Activated T-helper 17 cell treated with anti-CD3 and anti-CD28 coated beads, Interleukin-2, amount 50 U/mL, for 72 hours (primary cell): ENCODE results near the gene IQGAP2. TPM values are rescaled to one million over a fixed set of nuclear protein-coding genes. Genes with fewer than 3 reads are reported as not detected.
"Not testable (repeated sequence)": the region's sequence is repeated elsewhere in the genome, so short reads cannot be mapped to it uniquely, and the experiment has no call there.

ENCODE experiments used
- ATAC-seq: fragments of 150-1000 bp; cut with Tn5 transposase; replicated peaks from 2 replicates; pipeline ENCODE4 v1.10.0; 2021; ENCODE audit warnings: mild to moderate bottlenecking, moderate library complexity
- H3K27ac Mint-ChIP-seq: one replicate; pipeline ENCODE4 v1.8.0; 2022; ENCODE audit warnings: mixed read lengths
- H3K27me3 Mint-ChIP-seq: one replicate; pipeline ENCODE4 v1.8.0; 2022; ENCODE audit warnings: mixed read lengths
- H3K36me3 Mint-ChIP-seq: one replicate; pipeline ENCODE4 v1.8.0; 2022; ENCODE audit warnings: low read depth, mild to moderate bottlenecking, mixed read lengths
- H3K4me1 Mint-ChIP-seq: one replicate; pipeline ENCODE4 v1.8.0; 2022; ENCODE audit warnings: mixed read lengths
- H3K4me3 Mint-ChIP-seq: one replicate; pipeline ENCODE4 v1.8.0; 2022; ENCODE audit warnings: mild to moderate bottlenecking, mixed read lengths
- H3K9me3 Mint-ChIP-seq: one replicate; pipeline ENCODE4 v1.8.0; 2022; ENCODE audit warnings: mixed read lengths
- total RNA-seq, 2 donors: library from RNA; stranded (reverse); gene quantifications; one replicate each; pipeline ENCODE4 v1.2.3, GENCODE V29; 2022

The IQGAP2 gene
- total RNA-seq, 2 donors from 2014 or later = 83.2 to 92.1 TPM

DNA sequence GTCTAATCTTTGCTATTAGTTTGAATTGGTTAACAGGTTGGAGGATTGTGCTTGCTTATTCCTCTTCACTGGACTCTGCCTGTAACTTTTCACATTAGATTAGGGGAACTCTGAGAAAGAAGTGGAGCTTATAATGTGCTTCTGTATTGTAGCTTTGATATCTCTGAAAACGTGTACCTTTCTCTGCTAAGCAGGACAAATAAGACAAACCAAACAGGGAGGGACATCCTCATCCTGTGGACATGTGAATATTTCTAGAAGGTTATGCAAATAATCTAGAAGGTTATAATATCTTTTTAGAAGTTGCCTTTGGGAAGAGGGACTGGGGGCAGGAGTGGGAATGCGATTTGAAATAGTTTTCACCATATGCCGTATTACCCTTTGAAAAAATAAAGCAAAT, 11.7 kb downstream of the IQGAP2 start:
- H3K9me3 Mint-ChIP-seq = no peaks in the 10 kb centered on the region
- H3K4me3 Mint-ChIP-seq = peak overlapping the region; percentile 44
- peaks cover 38% of the 10 kb centered on the region for H3K36me3 Mint-ChIP-seq
- peak overlapping the region; percentile 71 for H3K27ac Mint-ChIP-seq
- peaks cover 44% of the 10 kb centered on the region for H3K4me1 Mint-ChIP-seq
- ATAC-seq = no peak
- H3K27me3 Mint-ChIP-seq = no peaks in the 10 kb centered on the region

DNA sequence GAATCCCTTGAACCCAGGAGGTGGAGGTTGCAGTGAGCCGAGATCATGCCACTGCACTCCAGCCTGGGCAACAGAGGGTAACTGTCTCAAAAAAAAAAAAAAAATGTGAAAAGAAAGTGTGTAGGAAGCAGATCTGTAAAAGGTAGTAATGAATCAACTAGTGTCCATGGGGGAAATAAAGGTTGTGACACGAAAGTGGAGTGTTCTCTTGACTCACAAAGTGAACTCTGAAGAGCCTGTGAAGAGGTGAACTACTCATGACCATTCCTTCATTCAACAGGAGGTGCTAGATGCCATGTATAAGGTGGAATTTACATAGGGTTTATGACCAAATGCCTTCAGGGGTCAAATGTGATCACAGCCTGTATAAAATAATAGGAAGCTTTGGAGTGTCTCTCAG, 12.8 kb downstream of the IQGAP2 start:
- Mint-ChIP-seq H3K27ac (peak overlapping the region; percentile 71), H3K27me3 (no peaks in the 10 kb centered on the region), H3K4me1 (peaks cover 37% of the 10 kb centered on the region), H3K36me3 (peaks cover 39% of the 10 kb centered on the region), H3K4me3 (peak overlapping the region; percentile 44), H3K9me3 (no peaks in the 10 kb centered on the region)
- ATAC-seq = peak; percentile 99

DNA sequence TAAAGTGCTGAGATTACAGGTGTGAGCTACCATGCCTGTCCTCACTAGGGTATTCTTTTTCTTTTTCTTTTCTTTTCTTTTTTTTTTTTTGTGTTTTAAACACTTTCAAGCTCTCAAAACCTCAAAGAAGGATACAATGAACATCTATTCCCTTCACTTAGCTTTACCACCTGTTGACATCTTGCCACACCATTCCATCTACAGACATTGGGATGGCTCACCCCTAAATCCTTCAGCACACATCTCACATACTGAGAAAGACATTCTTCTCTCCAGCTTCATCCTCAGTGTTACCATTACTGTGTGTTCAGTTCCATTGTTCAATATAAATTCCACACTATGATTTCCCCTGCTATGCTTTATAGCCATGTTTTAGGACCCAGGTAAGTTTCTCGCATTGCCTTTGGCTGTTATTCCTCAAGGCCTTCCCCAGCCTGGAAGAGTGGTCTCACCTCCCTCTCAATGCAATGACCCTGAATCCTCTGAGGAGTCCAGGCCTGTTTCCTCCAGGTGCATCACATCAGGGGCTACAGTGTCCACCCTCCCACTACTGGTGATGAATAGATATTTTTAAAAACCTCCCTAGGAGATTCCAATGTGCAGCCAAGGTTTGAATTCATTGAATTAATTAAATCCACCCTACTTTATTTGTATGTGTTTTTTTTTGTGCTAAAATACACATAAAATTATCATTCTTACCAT, 16.7 kb downstream of the IQGAP2 start:
- no peak for ATAC-seq
- H3K36me3 Mint-ChIP-seq = peaks cover 24% of the 10 kb centered on the region
- no peaks in the 10 kb centered on the region for H3K9me3 Mint-ChIP-seq
- no peak overlapping the region for H3K27ac Mint-ChIP-seq
- H3K27me3 Mint-ChIP-seq = no peaks in the 10 kb centered on the region
- H3K4me1 Mint-ChIP-seq = peaks cover 36% of the 10 kb centered on the region
- H3K4me3 Mint-ChIP-seq = no peak overlapping the region

DNA sequence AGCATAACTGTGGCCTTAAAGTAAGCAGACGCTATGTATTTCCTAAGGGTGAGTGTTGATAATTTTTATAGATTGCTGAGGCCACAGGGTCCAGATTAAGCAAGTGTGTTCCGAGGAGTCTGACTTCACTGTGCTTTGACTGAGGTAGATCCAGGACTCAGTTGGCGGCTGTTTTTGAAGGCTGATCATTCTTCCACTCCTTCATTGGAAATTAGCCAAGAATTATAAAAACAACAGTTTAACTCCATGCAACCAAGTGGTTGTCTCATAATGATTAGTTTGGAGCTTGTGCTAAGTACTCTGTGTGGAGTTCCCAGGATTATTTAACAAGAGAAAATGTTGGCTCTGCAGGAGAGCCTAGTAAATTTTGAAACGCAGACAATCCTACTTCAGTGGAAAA, 19.1 kb downstream of the IQGAP2 start:
- no peak for ATAC-seq
- H3K4me1 Mint-ChIP-seq = peaks cover 34% of the 10 kb centered on the region

DNA sequence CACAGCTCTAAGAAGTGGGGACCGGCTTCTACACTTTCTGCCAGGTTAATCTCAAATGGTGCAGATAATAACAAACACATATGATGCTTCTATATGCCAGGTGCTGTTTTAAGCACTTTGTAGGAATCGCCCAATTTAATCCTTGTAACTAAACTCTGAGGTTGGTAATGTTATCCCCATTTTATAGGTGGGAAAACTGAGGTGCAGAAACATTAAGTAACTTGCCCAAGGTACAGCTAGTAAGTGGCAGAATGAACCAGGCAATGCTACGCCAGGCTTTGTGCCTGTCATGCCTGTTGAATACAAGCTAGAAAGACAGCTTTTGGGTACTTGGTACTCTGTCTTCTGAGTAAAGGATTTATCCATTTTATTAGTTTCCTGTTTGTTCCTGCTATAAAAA, 19.7 kb downstream of the IQGAP2 start:
- Mint-ChIP-seq H3K4me3 (no peak overlapping the region), H3K27ac (no peak overlapping the region), H3K27me3 (no peaks in the 10 kb centered on the region), H3K4me1 (peaks cover 39% of the 10 kb centered on the region), H3K9me3 (no peaks in the 10 kb centered on the region), H3K36me3 (peaks cover 30% of the 10 kb centered on the region)
- ATAC-seq = no peak

More for the DNA sequence above, 19.1 kb downstream of the IQGAP2 start:
- Mint-ChIP-seq H3K36me3 (peaks cover 25% of the 10 kb centered on the region), H3K4me3 (no peak overlapping the region), H3K27me3 (no peaks in the 10 kb centered on the region), H3K27ac (no peak overlapping the region), H3K9me3 (no peaks in the 10 kb centered on the region)

DNA sequence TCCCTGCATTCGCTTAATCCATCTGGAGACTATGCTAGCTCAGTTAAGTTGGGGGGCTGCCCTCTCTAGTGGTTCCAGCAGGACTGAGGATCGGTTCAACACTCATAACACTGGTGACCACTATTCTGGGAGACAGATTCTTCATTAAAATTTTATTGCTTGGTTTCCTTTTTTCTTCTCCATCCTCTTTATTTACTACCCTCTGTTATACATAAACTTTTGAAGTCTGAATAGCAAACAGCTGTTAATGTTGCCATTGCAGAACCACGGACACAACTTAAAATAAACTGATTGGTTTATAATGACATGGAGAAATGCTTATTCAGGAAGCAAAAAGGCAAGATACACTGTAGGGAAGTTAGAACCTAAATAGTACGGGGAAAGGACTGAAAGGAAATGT, 22.1 kb downstream of the IQGAP2 start:
- Mint-ChIP-seq H3K27ac (peak overlapping the region; percentile 4), H3K4me3 (no peak overlapping the region), H3K9me3 (no peaks in the 10 kb centered on the region), H3K4me1 (peaks cover 41% of the 10 kb centered on the region), H3K27me3 (no peaks in the 10 kb centered on the region), H3K36me3 (peaks cover 40% of the 10 kb centered on the region)
- ATAC-seq = no peak

DNA sequence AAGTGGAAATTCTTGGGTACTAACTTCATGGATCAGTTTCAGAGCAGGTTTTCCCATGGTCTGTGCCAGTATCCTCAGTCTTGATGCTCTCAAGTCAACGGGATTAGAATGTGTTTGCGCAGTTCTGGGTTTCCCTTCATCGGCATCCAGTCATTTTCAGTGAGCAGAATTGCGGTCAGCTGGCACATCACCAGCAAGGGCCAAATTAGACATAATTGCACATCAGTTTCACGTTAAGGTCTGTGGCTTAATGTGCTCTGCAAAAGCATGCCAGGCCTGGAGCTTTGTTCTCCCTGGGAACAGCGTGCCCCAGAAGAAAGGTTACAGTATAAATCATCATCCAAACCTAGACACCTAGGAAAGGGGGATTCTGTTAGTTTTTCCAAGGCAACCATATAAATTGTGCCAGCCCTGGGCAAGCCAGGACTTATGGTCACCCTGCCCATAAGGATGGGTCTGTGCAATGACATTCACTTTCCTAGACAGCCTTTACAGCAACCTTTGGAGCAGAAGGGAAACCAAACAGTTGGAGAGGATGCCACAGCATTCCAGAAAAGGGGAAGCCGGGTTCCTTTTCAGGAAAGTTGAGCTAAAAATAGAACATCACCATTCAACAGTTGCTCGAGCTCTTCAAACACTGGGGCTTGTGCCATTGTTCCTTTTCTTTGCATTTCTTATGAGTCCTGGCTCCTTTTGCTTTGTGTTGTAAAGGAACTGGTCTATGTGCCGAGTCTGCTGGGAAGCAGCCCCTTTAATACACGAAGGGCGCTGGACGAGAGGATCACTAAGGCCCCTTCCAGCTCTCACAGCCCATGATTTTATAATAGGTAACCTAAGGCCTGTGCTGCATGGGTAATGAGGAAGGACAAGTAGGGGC, 23.1 kb downstream of the IQGAP2 start:
- no peaks in the 10 kb centered on the region for H3K27me3 Mint-ChIP-seq
- H3K36me3 Mint-ChIP-seq = peaks cover 32% of the 10 kb centered on the region
- ATAC-seq = no peak
- peak overlapping the region; percentile 49 for H3K27ac Mint-ChIP-seq
- H3K4me1 Mint-ChIP-seq = peaks cover 37% of the 10 kb centered on the region
- no peaks in the 10 kb centered on the region for H3K9me3 Mint-ChIP-seq
- H3K4me3 Mint-ChIP-seq = no peak overlapping the region

DNA sequence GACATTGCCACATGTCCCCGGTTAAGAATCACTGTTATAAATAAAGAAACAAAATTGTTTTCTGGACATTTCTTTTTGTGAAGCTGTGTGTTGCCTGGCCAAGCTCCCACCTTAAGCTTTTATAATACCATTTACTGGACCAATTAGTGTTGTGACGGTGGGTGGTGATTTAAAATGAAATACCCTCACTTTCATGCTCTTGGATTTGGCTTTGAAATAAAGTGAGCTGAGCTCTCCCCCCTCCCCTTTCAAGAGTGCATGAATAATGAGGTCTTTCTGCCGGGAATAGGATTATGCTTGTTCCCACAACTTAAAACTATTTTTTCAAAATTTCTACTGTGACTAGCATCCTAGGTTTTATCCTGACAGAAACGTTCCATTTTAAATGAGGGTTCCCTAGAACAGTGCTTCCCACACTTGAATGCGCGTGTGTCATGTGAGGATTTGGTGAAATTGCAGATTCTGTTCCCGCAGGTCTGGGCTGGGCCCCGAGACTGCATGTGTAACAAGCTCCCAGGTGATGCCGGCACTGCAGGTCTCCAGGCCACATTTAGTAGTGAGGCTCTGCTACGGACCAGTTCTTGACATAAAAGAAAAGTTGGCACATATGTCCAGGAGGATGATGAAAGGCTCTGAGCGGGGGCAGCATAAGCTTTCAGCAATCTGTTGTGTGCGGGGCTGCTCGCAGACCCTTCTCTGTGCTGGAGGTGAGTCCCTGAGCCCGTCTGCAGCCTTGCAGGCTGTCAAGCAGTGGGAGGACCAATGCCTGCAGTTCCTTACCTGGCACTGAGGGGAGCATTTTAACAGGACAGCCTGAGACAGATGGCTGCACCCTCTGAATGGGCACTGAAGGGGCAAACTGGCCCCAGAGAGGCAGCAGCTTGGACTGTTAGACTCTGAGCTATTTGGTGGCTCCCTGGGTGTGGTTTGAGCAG, 24.4 kb downstream of the IQGAP2 start:
- Mint-ChIP-seq H3K27me3 (no peaks in the 10 kb centered on the region), H3K4me1 (peaks cover 31% of the 10 kb centered on the region), H3K4me3 (no peak overlapping the region), H3K36me3 (peaks cover 26% of the 10 kb centered on the region), H3K9me3 (no peaks in the 10 kb centered on the region), H3K27ac (peak overlapping the region; percentile 49)
- peak; percentile 6 for ATAC-seq

DNA sequence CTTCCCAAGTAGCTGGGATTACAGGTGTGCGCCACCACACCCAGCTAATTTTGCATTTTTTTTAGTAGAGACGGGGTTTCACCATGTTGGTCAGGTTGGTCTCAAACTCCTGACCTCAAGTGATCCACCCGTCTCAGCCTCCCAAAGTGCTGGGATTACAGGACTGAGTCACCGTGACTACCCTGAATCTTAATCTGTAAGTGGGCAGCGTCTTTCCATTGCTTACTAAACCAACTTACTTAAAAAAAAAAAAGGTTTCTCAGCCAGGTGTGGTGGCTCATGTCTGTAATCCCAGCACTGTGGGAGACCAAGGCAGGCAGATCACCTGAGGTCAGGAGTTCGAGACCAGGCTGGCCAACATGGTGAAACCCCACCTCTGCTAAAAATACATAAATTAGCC, 25.5 kb downstream of the IQGAP2 start:
- not testable (repeated sequence) for H3K9me3 Mint-ChIP-seq, H3K27me3 Mint-ChIP-seq, H3K4me3 Mint-ChIP-seq
- Mint-ChIP-seq H3K4me1 (peaks cover 33% of the 10 kb centered on the region), H3K36me3 (peaks cover 24% of the 10 kb centered on the region), H3K27ac (peak overlapping the region; percentile 38)
- ATAC-seq = peak; percentile 79

DNA sequence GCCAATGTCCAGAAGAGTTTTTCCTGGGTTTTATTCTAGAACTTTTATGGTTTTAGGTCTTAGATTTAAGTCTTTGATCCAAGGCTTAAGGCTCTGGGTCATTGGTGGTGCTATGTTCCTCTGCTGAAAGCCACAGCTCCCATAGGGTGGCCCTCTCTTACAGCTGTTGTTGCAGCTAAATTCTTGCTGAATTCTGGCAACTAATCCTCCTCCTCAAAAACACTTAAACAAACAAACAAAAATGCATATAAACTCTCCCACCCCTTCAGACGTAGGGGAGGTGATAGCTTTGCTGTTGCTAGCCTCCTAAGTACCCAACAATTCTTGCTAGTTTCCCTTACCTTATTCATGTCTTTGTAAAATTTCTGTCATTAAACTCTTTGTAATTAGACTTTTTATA, 30.2 kb downstream of the IQGAP2 start:
- peaks cover 4% of the 10 kb centered on the region for H3K9me3 Mint-ChIP-seq
- H3K27me3 Mint-ChIP-seq = no peaks in the 10 kb centered on the region
- H3K4me3 Mint-ChIP-seq = no peak overlapping the region
- no peak for ATAC-seq
- H3K36me3 Mint-ChIP-seq = peaks cover 5% of the 10 kb centered on the region
- peaks cover 20% of the 10 kb centered on the region for H3K4me1 Mint-ChIP-seq
- no peak overlapping the region for H3K27ac Mint-ChIP-seq

DNA sequence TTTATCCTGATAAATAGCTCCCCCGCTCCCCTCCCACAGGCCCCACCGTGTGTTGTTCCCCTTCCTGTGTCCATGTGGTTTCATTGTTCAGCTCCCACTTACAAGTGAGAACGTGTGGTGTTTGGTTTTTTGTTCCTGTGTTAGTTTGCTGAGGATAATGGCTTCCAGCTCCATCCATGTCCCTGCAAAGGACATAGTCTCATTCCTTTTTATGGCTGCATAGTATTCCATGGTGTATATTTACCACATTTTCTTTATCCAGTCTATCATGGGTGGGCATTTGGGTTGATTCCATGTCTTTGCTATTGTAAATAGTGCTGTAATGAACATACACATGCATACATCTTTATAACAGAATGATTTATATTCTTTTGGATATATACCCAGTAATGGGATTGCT, 34.4 kb downstream of the IQGAP2 start:
- not testable (repeated sequence) for ATAC-seq
- peaks cover 35% of the 10 kb centered on the region for H3K4me1 Mint-ChIP-seq

DNA sequence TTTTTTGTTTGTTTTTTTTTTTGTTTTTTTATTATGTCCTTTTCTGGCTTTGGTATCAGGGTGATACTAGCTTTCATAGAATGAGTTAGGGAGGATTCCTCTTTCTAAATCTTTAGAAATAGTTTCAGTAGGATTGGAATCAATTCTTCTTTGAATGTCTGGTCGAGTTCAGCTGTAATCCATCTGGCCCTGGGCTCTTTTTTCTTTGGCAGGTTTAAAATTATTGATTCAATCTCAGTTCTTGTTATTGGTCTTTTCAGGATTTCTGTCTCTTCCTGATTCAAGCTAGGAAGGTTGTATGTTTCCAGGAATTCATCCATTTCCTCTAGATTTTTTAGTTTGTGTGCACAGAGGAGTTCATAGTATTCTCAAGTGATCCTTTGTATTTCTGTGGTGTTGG, 34.9 kb downstream of the IQGAP2 start:
- Mint-ChIP-seq H3K36me3 (peaks cover 16% of the 10 kb centered on the region), H3K27ac (no peak overlapping the region)

More for the DNA sequence above, 34.4 kb downstream of the IQGAP2 start:
- H3K9me3 Mint-ChIP-seq, H3K27ac Mint-ChIP-seq, H3K4me3 Mint-ChIP-seq, H3K27me3 Mint-ChIP-seq: not testable (repeated sequence)
- H3K36me3 Mint-ChIP-seq = peaks cover 16% of the 10 kb centered on the region

DNA sequence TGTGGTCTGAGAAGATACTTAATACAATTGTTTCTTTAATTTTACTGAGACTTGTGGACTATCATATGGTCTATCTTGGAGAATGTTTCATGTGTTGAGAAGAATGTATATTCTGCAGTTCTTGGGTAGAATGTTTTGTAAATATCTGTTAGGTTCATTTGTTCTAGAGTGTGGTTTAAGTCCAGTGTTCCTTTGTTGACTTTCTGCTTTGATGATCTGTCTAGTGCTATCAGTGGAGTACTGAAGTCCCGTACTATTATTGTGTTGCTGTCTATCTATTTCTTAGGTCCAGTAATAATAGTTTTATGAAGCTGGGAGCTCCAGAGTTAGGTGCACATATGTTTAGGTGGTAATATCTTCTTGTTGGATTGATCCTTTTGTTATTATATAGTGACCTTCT, 36.1 kb downstream of the IQGAP2 start:
- no peak for ATAC-seq
- Mint-ChIP-seq H3K4me1 (peaks cover 29% of the 10 kb centered on the region), H3K9me3 (peaks cover 4% of the 10 kb centered on the region), H3K36me3 (peaks cover 16% of the 10 kb centered on the region), H3K27ac (no peak overlapping the region), H3K27me3 (no peaks in the 10 kb centered on the region), H3K4me3 (no peak overlapping the region)

More for the DNA sequence above, 34.9 kb downstream of the IQGAP2 start:
- Mint-ChIP-seq H3K9me3 (peaks cover 4% of the 10 kb centered on the region), H3K4me1 (peaks cover 32% of the 10 kb centered on the region), H3K4me3 (no peak overlapping the region), H3K27me3 (no peaks in the 10 kb centered on the region)
- no peak for ATAC-seq

DNA sequence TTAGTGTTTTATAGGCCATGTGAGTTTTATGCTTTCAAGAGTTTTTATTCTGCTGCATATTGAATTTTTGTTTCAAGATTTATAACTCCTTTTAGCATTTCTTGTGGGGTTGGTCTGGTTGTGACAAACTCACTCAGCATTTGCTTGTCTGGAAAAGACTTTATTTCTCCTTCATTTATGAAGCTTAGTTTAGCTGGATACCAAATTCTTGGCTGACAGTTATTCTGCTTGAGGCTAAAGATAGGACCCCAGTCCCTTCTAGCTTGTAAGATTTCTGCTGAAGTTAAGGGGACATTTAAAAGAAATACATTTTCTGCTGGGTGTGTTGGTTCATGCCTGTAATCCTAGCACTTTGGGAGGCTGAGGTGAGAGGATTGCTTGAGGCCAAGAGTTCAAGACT, 36.8 kb downstream of the IQGAP2 start:
- ATAC-seq = no peak

More for the DNA sequence above, 36.8 kb downstream of the IQGAP2 start:
- H3K27me3 Mint-ChIP-seq = no peaks in the 10 kb centered on the region
- H3K27ac Mint-ChIP-seq = no peak overlapping the region
- H3K9me3 Mint-ChIP-seq = peaks cover 4% of the 10 kb centered on the region
- no peak overlapping the region for H3K4me3 Mint-ChIP-seq
- H3K36me3 Mint-ChIP-seq = peaks cover 18% of the 10 kb centered on the region
- H3K4me1 Mint-ChIP-seq = peaks cover 30% of the 10 kb centered on the region
